HuH-7.5 (cell line): ENCODE measurements around the gene METAP2.
"Not testable (repeated sequence)": the region's sequence is repeated elsewhere in the genome, so short reads cannot be mapped to it uniquely, and the experiment has no call there.

Experiments used
- DNase-seq: peaks from one replicate; pipeline ENCODE4 v3.0.0; 2011; ENCODE audit warnings: low spot score

The METAP2 gene

DNA sequence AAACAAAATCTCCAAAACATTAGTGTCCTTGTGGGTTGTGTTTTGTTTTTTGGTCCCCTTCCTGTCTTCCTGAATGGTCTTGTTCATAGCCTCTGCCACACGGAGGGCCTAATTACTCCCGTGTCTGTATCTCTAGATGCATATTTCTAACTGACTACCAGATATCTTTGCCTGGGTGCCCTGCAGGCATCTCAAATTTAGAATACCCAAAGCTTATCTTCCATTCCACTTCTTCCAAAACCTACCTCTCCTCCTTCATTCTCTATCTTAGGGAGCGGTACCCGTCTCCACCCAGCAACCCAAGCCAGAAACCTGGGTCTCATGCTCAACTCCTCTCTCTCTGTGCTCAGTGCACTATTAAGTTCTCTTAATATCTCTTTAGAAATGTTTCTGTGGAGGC lies 10.9 kb upstream of the METAP2 start:
- DNase-seq, result no peak

DNA sequence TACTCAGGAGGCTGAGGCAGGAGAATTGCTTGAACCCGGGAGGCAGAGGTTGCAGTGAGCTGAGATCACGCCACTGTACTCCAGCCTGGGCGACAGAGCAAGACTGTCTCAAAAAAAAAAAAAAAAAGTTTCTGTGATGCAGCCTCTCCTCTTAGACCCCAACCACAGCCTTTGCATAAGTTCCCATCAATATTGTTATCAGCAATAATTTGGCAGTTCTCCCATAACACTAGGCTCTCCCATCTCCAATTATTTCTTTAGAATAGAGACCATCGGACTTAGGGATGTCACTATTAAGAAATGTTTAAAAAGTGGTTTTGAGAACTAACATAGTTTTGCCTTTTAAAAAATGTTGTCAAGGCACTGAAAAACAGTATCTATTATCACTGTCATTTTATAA lies 10.2 kb upstream of the METAP2 start:
- not testable (repeated sequence) for DNase-seq

DNA sequence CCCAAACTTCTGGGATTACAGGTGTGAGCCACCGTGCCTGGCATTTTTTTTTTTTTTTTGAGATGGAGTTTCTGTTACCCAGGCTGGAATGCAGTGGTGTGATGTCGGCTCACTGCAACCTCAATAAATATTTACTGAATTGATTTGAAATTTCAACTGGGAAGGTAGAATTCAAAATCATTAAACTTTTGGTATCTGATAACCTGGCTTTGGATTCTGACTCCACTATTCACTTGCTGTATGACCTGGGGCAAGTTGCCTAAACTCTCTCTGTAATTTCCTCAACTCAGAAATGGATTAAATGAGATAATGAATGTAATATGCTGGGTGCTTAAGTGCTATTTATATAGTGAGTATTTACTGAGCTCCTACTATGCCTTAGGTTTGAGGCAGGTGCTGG lies 8.7 kb upstream of the METAP2 start:
- DNase-seq, result no peak

GRCh38 chr12:95470300-95470699 lies 3.7 kb upstream of the METAP2 start:
- DNase-seq, result no peak

DNA sequence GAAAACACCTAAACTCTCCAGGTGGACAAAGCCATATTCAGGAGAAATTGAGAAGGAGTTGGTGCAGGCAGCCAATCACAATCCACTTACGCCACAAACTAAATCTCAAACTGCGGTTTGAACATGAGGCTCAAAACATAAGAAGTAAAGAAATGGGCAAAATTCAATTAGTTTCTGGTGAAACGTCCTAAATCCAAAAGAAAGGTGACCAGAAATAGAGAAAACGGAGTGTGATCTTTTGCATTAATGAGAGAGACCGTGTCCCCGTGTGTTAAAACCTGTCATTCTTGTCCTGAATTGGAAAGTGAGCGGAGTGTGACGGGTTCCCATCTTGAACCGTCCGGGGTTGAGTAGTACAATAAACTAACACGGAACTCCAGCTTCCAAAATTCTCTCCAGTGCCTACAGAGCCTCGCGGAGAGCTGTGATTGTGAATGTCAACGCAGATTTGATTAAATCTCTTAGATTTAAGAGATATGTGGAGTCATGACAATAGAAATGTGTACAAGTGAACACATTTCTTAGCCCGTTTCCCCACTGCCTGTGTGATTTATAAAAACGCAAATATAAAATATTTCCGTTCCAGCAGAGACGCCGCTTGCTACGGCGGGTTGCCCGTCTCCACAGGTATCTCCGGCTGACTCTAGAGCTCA lies 595 bp upstream of the METAP2 start:
- peak; percentile 23 for DNase-seq

- DNase-seq, result no peak
Measured at GRCh38 chr12:95474660-95474958, 657 bp downstream of the METAP2 start.

DNA sequence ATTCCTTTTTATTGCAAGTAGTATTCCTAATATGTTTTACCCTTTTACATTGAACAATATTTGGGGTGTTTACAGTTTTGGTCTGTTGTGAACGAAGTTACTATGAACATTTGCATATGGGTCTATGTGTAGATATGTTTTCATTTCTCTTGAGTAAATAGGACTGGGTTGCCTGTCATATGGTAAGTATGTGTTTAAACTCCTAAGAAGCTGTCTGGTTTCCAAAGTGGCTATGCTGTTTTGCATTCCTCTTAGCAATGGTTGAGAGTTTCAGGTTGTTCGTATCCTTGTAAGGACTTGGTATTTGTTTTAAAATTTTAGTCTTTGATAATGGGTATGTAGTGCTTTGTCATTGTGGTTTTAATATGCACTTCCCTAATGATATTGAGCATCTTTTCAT lies 6.3 kb downstream of the METAP2 start:
- DNase-seq, result no peak

GRCh38 chr12:95481072-95481471 lies 7.1 kb downstream of the METAP2 start:
- no peak for DNase-seq

DNA sequence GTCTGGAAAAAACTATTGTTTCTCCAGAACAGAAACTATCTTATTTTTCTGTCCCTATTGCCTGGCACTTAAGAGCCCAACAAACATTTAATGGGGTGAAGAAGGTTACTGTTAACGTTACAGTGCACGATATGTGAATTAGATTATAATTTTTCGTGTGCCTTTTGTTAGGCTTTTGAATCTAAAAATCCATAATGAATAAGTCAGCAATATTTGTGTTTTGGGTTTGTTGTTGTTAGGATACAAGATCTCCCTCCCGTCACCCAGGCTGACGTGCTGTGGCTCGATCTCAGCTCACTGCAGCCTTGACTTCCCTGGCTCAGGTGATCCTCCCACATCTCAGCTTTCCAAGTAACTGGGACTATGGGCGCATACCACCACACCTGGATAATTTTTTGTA lies 7.9 kb downstream of the METAP2 start:
- DNase-seq, result no peak

DNA sequence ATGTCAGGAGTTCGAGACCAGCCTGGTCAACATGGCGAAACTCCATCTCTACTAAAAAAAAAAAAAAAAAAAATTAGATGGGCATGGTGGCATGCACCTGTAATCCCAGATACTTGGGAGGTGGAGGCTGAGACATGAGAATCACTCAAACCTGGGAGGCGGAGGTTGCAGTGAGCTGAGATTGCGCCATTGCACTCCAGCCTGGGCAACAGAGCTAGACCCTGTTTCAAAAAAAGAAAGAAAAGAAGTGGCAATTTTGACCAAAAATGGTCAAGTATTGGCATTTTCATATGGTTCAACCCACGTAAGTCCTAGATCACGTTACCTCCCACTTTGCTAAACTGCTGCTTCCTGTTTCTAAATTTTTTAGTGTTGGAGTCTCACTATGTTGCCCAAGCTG lies 8.6 kb downstream of the METAP2 start:
- not testable (repeated sequence) for DNase-seq

DNA sequence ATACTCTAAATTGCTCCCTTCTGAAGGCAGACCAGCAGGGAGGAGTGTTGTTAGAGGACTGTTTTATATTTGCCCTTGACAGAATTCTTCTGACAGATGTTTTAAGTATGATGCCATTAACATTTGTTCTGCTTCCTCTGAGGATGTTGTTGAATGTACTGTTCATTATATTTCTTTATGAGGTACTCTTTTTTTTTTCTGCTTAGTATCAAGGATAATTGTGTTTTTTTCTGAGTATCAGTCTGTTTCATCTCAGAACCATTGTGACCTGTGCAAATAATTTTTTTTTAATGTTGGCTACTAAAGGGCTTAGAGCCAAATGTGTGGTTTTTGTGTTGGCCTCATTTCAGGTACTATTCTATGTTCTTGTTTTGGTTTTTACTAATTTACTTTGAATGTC lies 10.6 kb downstream of the METAP2 start:
- no peak for DNase-seq

DNA sequence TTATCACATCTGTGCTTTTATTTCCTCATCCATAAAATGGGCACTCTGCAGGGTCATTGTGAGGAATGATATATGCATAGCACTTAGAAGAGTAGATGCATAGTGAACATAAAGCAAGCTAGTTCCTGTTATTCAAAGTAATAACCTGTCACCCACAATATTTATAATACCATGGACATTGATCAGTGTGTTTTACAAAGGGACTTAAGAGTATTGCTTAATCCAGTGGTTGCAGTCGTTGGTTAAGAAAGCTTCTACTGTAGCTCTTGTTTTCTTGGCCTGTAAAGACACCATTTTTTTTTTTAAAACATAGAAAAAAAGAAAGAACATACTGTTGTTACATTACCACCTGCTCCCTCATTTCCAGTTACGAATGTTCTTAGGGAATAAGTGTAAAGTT lies 13.1 kb downstream of the METAP2 start:
- DNase-seq, result no peak

DNA sequence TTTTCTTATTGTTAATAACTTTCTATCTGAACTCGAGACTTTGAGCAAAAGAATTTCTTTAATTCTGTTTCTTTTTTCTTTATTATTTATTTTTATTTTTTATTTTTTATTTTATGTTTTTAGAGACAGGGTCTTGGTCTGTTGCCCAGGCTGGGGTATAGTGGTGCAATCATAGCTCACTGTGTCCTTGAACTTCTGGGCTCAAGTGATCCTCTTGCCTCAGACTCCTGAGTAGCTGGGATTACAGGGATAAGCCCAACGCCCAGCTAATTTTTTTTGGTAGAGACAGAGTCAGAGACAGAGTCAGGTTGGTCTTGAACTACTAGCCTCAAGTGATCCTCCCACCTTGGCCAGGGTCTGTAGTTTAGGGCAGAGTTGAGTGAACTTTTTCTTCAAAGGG lies 18.5 kb downstream of the METAP2 start:
- no peak for DNase-seq

DNA sequence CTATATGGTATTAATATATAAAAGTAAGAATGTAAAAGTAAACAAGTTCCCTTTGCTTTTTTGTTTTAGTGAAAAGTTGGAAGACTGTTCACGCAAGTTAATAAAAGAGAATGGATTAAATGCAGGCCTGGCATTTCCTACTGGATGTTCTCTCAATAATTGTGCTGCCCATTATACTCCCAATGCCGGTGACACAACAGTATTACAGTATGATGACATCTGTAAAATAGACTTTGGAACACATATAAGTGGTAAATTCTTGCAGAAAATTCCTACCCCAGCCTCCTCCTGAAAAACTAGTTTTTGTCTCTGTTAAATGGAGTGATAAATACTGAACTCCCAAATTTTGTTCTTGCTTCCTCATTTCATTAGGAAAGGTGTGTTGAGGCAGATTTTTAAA lies 20.9 kb downstream of the METAP2 start:
- no peak for DNase-seq

GRCh38 chr12:95495433-95495832 lies 21.5 kb downstream of the METAP2 start:
- DNase-seq, result no peak

GRCh38 chr12:95497031-95497430 lies 23.1 kb downstream of the METAP2 start:
- DNase-seq, result no peak

DNA sequence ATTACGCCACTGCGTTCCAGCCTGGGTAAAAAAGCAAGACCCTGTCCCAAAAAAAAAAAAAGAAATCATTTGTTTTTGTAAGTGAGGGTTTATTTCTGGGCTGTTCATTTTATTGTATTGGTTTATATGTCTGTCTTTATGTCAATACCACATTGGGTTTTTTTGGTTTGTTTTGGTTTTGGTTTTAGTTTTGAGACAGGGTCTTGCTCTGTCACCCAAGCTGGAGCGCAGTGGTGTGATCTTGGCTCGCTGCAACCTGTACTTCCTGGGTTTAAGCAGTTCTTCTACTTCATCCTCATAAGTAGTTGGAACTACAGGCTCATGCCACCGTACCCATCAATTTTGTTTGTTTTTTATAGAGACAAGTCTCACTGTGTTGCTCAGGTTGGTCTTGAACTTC lies 25.0 kb downstream of the METAP2 start:
- no peak for DNase-seq

DNA sequence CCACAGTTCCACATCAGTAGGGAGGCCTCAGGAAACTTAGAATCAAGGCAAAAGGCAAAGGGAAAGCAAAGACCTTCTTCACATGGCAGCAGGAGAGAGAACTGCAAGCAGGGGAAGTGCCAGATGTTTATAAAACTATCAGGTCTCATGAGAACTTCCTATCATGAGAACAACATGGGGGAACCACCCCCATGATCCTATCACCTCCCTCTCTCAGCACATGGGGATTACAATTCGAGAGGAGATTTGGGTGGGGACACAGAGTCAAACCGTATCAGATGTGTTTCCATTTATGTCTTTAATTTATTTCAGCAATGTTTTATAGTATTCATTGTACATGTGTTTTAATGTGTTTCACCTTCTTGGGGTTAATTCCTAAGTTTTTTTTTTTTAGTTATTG lies 25.8 kb downstream of the METAP2 start:
- DNase-seq, result no peak

DNA sequence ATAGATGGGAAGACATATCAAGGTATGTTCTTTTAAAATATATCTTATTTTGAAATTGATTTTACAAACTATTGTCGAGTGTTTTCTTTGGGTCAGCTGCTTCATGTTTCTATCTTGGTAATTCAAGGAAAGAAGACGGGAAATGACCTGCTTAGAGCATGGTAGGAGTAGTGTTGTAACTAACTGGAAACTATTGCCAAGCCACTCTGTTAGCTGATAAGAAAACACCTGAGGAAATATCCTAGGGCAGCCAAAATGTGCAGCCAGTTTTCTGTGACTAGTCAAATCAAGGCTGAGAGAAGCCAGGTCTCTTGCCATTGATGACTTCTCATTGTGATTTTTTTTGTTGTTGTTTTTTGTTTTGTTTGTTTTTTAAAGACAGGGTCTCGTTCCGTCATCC lies 30.2 kb downstream of the METAP2 start:
- DNase-seq, result no peak

DNA sequence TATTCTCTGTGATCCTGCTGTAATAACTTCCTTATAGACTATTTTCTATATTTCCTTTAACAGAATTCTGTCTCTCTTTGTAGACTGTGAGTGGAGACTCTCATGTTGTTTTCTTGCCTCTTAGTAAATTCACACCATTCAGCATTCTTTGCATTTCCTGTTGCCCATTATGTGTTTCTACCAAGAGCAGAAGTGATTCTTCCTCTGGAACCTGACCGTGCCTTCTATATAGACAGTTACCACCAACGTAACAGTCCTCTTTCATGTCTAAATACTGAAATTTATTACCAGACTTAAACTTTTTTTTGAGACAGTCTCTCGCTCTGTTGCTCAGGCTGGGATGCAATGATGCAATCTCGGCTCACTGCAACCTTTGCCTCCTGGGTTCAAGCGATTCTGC lies 31.1 kb downstream of the METAP2 start:
- DNase-seq, result no peak

GRCh38 chr12:95506707-95507523 lies 33.0 kb downstream of the METAP2 start:
- DNase-seq, result no peak

DNA sequence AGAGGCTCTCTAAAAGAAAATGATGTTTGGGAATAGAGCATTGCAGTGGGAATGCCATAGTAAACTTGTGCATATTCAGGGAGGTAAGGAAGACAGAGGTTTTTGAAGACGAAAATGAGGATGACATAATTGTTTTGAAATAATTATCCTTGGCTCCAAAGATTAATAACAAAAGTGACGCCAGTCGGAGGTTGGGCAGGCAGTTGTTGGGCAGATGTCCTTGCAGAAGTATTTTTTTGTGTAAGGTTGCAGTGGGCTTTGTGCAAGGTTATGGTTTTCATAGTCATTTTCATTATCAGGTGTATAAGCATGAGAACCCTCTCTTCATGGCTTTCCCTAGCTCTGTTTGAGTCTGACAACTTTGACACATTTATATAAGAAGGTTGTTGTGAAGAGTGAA lies 35.3 kb downstream of the METAP2 start:
- no peak for DNase-seq

DNA sequence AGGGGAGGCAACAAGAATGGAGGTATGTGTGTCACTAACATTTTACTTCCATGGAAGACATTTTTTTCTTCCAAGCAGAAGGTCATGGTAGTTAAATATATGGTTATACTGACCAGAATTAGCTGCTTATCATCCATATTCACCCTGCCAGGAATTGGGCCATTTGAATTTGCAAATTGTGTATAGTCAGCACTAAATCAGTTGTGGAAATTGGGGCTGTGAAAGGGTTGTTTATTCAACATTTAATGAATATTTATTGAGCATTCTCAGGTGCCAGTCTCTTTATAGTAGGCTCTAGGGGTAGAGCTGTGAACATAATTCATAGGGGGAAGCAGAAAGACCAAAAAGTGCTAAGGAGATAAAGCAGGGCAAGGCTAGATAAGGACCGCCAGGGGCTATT lies 38.0 kb downstream of the METAP2 start:
- no peak for DNase-seq

DNA sequence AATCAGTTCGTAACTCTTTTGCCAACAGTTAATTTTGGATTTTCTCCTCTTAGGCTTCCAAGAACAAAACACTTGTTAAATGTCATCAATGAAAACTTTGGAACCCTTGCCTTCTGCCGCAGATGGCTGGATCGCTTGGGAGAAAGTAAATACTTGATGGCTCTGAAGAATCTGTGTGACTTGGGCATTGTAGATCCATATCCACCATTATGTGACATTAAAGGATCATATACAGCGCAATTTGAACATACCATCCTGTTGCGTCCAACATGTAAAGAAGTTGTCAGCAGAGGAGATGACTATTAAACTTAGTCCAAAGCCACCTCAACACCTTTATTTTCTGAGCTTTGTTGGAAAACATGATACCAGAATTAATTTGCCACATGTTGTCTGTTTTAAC lies 39.6 kb downstream of the METAP2 start:
- DNase-seq, result no peak
